Activated CD4-positive, alpha-beta T cell treated with anti-CD3 and anti-CD28 coated beads, Interleukin-2, amount 50 U/mL, for 24 hours (primary cell): ENCODE measurements around the gene CD247.
A peak's percentile ranks its signal among the peaks of the same experiment; 100 is the strongest.

Experiments
- DNase-seq, 2 donors: peaks; one replicate each; pipeline ENCODE4 v3.0.0-alpha.2; 2020; ENCODE audit warnings: low read depth in 1 of 2, low spot score in 1 of 2

Gene CD247

DNA sequence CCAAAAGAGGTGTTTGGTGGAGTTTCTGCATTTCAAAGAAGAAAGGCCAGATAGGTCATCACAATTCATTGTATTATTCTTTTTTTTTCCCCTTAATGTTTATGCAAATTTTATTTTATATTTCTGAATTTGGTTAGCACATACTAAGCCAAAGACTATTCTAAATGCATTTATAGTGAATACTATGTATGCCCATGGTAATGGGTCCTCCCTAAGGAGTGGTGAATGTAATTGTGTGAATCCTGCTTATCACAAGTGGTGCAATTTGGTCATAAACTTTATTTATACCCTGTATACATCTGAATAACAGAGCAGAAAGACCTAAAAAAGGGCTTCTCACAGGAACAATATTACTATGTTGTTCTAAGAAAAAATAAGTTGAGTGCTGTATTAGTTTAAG is 99.1 kb downstream of the CD247 start:
- DNase-seq: no peak

- no peak for DNase-seq
Observed at GRCh38 chr1:167418391-167418790, 99.9 kb downstream of the CD247 start.

DNA sequence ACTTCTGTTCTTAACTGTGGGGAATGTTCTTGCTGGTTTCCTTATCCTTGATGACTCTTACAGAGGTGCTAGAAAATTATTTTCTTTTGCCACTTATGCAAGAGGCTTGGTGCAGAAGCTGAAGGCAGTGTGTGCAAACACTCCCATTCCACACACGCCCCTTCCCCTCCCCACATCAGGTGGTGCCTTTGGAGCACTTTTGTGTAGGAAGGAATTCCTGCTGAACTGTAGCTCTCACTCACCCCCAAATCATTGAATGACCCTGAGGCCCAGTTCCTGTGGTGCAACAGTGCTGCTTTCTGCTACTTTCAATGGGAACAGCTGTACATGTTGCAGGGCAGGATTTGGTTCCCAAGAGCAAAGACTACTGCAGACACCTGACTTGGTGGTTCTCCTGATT is 101.8 kb downstream of the CD247 start:
- no peak for DNase-seq

GRCh38 chr1:167413328-167413727 is 105.0 kb downstream of the CD247 start:
- no peak for DNase-seq

DNA sequence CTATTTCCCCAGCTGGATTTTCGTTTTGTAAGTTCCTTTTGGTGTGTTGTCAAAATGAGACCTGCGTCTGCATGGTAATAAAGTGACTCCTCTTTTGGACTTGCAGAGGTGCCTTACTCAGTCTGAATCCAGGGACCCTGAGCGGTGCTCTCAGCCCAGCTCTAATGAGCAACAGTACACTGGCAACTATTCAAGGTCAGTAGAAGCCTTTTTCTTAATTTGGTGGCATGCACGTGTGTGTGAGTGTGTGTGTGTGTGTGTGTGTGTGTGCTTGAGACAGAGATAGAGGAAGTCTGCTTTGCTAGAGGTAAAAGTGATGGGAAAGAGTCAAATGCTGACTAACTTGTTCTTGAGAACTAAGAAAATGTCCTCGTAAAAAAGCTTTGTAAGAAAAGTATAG is 105.4 kb downstream of the CD247 start:
- no peak for DNase-seq

- no peak for DNase-seq
Observed at GRCh38 chr1:167412072-167412471, 106.3 kb downstream of the CD247 start.

DNA sequence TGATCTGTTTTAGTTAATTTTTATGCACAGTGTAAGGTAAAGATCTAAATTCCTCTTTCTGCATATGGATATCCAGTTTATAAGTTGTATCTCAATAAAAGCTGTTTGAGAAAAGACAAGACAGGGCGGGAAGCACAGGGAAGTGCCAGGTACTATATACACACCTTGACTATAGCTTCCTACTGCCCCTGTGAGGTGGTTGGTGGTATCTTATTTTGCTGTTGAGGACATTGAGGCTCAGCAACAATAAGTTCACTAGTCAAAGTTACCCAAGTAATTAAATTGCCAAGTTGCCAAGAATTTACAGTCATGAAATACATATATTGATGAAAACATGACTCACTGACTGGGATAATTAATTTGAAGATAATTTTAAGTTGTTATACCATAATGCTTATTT is 109.1 kb downstream of the CD247 start:
- no peak for DNase-seq

DNA sequence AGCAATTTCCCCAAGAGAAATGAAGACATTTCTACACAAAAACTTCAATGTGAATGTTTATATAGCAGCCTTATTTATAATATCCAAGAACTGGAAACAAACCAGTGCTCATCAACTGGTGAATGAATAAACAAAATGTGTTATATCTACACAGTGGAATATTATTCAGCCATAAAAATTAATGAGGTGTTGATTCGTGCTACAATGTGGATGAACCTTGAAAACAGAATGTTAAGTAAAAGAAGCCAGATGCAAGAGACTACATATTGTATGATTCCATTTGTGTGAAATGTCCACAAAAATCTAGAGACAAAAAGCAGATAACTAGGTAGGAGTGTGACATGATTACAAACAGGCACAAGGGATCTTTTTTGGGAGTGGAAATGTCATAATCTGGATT is 110.0 kb downstream of the CD247 start:
- no peak for DNase-seq

DNA sequence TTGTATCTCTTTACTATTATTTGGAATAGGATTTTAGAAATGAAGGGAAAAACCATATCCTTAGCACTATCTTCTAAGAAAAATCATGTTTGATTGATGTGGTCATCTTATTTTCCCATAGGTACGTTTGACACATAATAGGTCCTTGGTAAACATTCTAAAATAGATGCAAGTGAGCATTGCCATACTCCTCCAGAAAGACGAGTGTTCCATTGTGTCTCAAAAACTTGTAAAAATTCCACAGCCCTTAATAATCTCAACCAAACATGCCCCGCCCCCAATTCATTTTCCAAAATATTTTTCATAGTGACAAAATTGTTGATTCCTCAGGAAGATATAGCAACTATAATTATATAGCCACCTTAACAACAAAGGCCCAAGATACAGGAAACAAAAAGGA is 113.4 kb downstream of the CD247 start:
- DNase-seq: no peak

DNA sequence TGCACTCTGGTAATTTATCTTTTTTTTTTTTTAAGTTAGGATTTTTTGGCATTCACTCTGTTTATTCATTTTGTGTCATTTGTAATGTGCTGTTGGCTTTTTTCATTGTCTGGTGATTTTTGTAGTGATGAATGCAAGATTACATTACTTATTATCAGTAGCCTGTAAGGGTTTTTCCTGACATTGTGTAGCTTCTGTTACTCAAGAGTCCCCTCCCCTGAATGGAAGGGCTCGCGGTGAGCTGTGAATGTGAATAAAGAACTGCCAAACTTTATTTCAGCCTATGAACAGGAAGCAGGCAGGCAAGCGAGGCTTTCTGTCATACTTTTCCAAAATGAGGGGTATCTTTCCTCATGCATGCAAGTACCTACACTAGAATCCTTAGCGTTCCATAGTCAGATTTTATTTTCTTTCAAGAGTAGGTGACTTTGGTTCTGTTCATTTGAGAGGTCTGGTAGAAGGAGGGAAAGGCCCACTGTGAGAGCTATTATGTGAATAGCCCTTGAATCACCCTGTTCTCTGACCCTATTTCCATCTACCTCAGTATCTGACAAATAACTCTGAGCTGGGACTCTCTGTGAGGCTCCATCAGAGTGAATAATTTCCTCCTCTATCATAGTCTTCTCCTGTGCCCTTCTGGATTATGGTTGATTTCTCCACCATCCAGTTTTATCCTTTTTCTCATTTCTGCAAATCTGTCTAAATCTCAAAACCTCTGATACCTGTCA is 114.0 kb downstream of the CD247 start:
- no peak for DNase-seq

GRCh38 chr1:167401260-167401873 is 117.0 kb downstream of the CD247 start:
- peak in 1 of 2 donors; percentile 36 for DNase-seq

GRCh38 chr1:167400359-167400953 is 117.9 kb downstream of the CD247 start:
- DNase-seq: no peak

- DNase-seq: no peak
Observed at GRCh38 chr1:167392200-167392696, 126.1 kb downstream of the CD247 start.

DNA sequence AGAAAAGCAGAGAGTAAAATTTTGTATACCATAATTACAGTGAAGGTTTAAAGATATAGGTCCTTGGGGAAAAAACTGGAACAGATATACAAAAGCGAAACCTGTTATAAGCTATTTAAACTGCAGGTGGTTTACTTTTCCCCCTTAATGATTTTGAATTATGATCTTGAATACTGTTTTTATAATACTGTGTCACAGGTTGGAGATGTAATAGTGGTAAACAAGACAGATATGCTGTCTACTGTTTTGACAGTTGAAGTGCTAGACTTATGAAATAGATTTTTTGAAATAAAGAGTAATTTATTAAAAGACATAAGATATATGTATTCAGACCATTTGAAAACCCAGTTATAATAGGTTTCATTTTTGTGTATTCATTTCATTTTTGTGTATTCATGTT is 129.4 kb downstream of the CD247 start:
- no peak for DNase-seq

GRCh38 chr1:167387251-167387910 is 130.9 kb downstream of the CD247 start:
- DNase-seq: no peak
